ENCODE results near the gene TMEM170B. TPM values are rescaled to one million over a fixed set of nuclear protein-coding genes. Genes with fewer than 3 reads are reported as not detected.

The TMEM170B gene
- total RNA-seq, 1 experiment from 2014 or later: 1.0 TPM

DNA sequence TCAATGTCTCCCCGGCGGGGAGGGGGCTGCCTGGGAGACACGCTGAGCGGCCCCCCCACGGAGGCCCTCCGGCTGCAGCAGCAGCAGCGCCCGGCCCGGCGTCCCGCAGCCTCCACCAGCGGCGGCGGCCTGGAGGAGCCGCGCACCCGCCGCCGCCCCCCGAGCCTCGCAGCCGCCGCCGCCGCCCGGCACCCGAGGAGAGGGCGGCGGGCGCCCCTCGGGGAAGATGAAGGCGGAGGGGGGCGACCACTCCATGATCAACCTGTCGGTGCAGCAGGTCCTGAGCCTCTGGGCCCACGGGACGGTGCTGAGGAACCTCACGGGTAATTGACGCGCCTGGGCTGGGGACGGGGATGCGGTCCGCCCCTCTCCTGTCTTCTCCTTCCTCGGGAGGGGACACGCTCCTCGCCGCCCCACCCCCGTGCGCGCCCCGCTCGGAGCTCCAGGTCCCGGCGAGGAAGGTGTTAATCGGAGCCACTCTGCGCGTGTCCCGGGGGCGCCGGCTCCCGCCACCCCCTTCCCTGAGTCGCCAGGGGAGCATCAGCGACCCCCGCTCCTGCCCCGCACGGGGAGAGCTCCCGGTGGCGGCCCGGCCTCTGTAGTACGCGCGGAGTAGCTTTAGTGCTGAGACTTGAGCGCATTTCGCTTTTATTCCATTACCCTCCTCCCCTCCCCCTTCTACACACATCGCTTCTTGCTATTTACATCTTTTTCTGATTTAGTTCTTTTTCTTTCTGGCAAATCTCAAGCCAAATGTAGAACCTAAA, 686 bp downstream of the TMEM170B start:
- no peaks in the 10 kb centered on the region for H4K20me1 ChIP-seq (ENCODE audit: insufficient read depth)
- H3K36me3 ChIP-seq (ENCODE audit: control insufficient read depth in 1 of 2, insufficient read depth in 2 of 2, low read length in 2 of 2): no peaks in the 10 kb centered on the region
- no peaks in the 10 kb centered on the region for H3K79me2 ChIP-seq (ENCODE audit: insufficient read depth, low read length)
- no peaks in the 10 kb centered on the region for H3K9me3 ChIP-seq (ENCODE audit: control insufficient read depth in 1 of 2, insufficient read depth in 1 of 2, low read depth in 1 of 2, low read length in 2 of 2)
- H3K27ac ChIP-seq (ENCODE audit: low read depth, low read length): peak overlapping the region; percentile 20; the same call in 1 of the 2 replicates
- H3K9me2 ChIP-seq (ENCODE audit: insufficient read depth): no peaks in the 10 kb centered on the region
- ChIA-PET CTCF (no interaction called here), POLR2A (no interaction called here), RAD21 (ENCODE audit: low non-redundant PET in 1 of 2, low total read pairs in 2 of 2, uncharacterized antibody in 2 of 2, unreplicated experiment in 2 of 2) (no interaction called here)
- no TSS peak for BruUV-seq (replicated peaks)
- H2AFZ ChIP-seq (ENCODE audit: low read depth, low read length, poor library complexity, severe bottlenecking): no peak overlapping the region
- no peak overlapping the region for H3K9ac ChIP-seq (ENCODE audit: low read length)
- H3K27me3 ChIP-seq (ENCODE audit: insufficient read depth, low read length): no peaks in the 10 kb centered on the region
- DNase-seq (ENCODE audit: low read depth, low spot score) (no peak), ATAC-seq (no peak)
- TF ChIP-seq ZNF274 (IDR thresholded peaks at IDR 0.05; ENCODE audit: low read depth, low read length) (no peak), TCF7L2 (IDR thresholded peaks at IDR 0.05; ENCODE audit: borderline replicate concordance, extremely low read depth, insufficient read depth, insufficient read length) (no peak), EZH2 (IDR thresholded peaks at IDR 0.05) (no peak), POLR2AphosphoS5 (IDR thresholded peaks at IDR 0.05; ENCODE audit: low read depth, low read length) (no peak), POLR2A (IDR thresholded peaks at IDR 0.05; ENCODE audit: borderline replicate concordance, extremely low read depth, insufficient read depth, insufficient read length) (no peak), RAD21 (IDR thresholded peaks at IDR 0.05; ENCODE audit: low read depth) (no peak), YY1 (IDR thresholded peaks at IDR 0.05; ENCODE audit: extremely low read depth, insufficient replicate concordance, low read depth, low read length) (no peak), CEBPB (IDR thresholded peaks at IDR 0.05; ENCODE audit: low read depth) (no peak), EZH2phosphoT487 (IDR thresholded peaks at IDR 0.05; ENCODE audit: borderline replicate concordance) (no peak), EGR1 (IDR thresholded peaks at IDR 0.05; ENCODE audit: low read depth) (no peak), CBX3 (IDR thresholded peaks at IDR 0.05; ENCODE audit: low read depth) (no peak), JUND (IDR thresholded peaks at IDR 0.05) (no peak), SP1 (IDR thresholded peaks at IDR 0.05; ENCODE audit: low read depth) (no peak), FOSL1 (IDR thresholded peaks at IDR 0.05; ENCODE audit: low read depth) (no peak), ELF1 (IDR thresholded peaks at IDR 0.05; ENCODE audit: borderline replicate concordance, low read depth) (no peak), SRF (IDR thresholded peaks at IDR 0.05; ENCODE audit: low read depth) (no peak), ZBTB33 (IDR thresholded peaks at IDR 0.05; ENCODE audit: extremely low read depth, insufficient replicate concordance, low read length) (no peak)
- TF ChIP-seq, protein P1, sequence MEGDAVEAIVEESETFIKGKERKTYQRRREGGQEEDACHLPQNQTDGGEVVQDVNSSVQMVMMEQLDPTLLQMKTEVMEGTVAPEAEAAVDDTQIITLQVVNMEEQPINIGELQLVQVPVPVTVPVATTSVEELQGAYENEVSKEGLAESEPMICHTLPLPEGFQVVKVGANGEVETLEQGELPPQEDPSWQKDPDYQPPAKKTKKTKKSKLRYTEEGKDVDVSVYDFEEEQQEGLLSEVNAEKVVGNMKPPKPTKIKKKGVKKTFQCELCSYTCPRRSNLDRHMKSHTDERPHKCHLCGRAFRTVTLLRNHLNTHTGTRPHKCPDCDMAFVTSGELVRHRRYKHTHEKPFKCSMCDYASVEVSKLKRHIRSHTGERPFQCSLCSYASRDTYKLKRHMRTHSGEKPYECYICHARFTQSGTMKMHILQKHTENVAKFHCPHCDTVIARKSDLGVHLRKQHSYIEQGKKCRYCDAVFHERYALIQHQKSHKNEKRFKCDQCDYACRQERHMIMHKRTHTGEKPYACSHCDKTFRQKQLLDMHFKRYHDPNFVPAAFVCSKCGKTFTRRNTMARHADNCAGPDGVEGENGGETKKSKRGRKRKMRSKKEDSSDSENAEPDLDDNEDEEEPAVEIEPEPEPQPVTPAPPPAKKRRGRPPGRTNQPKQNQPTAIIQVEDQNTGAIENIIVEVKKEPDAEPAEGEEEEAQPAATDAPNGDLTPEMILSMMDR (IDR thresholded peaks at IDR 0.05 in 2 of 3, conservative IDR thresholded peaks at IDR 0.05 in 1 of 3; ENCODE audit: borderline replicate concordance in 1 of 3, insufficient read depth in 1 of 3, low read depth in 2 of 3, low read length in 2 of 3): no peak
- TF ChIP-seq, protein P2, sequence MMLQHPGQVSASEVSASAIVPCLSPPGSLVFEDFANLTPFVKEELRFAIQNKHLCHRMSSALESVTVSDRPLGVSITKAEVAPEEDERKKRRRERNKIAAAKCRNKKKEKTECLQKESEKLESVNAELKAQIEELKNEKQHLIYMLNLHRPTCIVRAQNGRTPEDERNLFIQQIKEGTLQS (IDR thresholded peaks at IDR 0.05): no peak
- TF ChIP-seq, protein P3, sequence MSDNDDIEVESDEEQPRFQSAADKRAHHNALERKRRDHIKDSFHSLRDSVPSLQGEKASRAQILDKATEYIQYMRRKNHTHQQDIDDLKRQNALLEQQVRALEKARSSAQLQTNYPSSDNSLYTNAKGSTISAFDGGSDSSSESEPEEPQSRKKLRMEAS (IDR thresholded peaks at IDR 0.05): no peak
- H3K4me2 ChIP-seq (ENCODE audit: low read length): peak overlapping the region; percentile 94
- H3K4me3 ChIP-seq (replicated peaks in 1 of 2; ENCODE audit: low read depth in 1 of 2, low read length in 2 of 2): peak overlapping the region in 1 of 2 experiments; percentile 60; a peak in 2 of 4 replicates
- intact Hi-C loops (cut with micrococcal nuclease): no loop called here
- H3K4me1 ChIP-seq (ENCODE audit: control insufficient read depth in 1 of 2, insufficient read depth in 2 of 2, low read length in 2 of 2): peaks cover 7 to 15% of the 10 kb centered on the region in 2 experiments

Measured in HCT116 (cell line).